Transverse colon (tissue), 4 donors: ENCODE results near the gene SEC16A. TPM values are rescaled to one million over a fixed set of nuclear protein-coding genes. Genes with fewer than 3 reads are reported as not detected.

ENCODE experiments used
- DNase-seq: peaks from one replicate; pipeline ENCODE4 v3.0.0-alpha.2; 2019
- H3K27ac ChIP-seq, 4 donors: fragments of 200-600 bp; sonication (generic); 2 replicates each; pipeline ENCODE4 v1.5.1; 2016 to 2018; ENCODE audit warnings: inconsistent platforms in 4 of 4
- H3K27me3 ChIP-seq: fragments of 200-600 bp; sonication (generic); 2 replicates; pipeline ENCODE4 v1.5.1; 2017; ENCODE audit warnings: inconsistent platforms
- H3K36me3 ChIP-seq, 4 donors: fragments of 200-600 bp; sonication (generic); 2 replicates each; pipeline ENCODE4 v1.5.1; 2017 to 2019; ENCODE audit warnings: inconsistent platforms in 4 of 4
- H3K4me1 ChIP-seq, 4 donors: fragments of 200-600 bp; sonication (generic); 2 replicates each; pipeline ENCODE4 v1.5.1; 2017 to 2020; ENCODE audit warnings: inconsistent platforms in 4 of 4
- H3K4me3 ChIP-seq, 4 donors: fragments of 200-600 bp; sonication (generic); 1 replicate in 1 of 4; 2 replicates in 3 of 4; pipeline versions ENCODE4 v1.5.1 to v1.6.1; 2017 to 2019; ENCODE audit warnings: inconsistent platforms in 4 of 4
- H3K9me3 ChIP-seq, 2 donors: fragments of 200-600 bp; sonication (generic); 2 replicates each; pipeline ENCODE4 v1.5.1; 2017 to 2019; ENCODE audit warnings: inconsistent platforms in 2 of 2
- EP300 ChIP-seq: sonication (generic); formaldehyde crosslinking; IDR thresholded peaks from one replicate; pipeline ENCODE4 v1.6.1; 2017; ENCODE audit warnings: antibody characterized with exemption, low read depth
- POLR2A ChIP-seq: fragments of 450-650 bp; IDR thresholded peaks from one replicate; pipeline ENCODE4 v1.6.1; 2016; ENCODE audit warnings: antibody characterized with exemption, mild to moderate bottlenecking, moderate library complexity
- POLR2AphosphoS5 ChIP-seq, 3 donors: sonication (generic); formaldehyde crosslinking; IDR thresholded peaks; one replicate each; pipeline ENCODE4 v1.6.1; 2016; ENCODE audit warnings: antibody characterized with exemption in 3 of 3
- WGBS, 2 donors: methylation state at CpG; one replicate each; pipeline ENCODE4 v1.1.5; 2018; ENCODE audit warnings: low coverage in 1 of 2; 5-methylcytosine and 5-hydroxymethylcytosine counted together
- in situ Hi-C, 4 donors: fragments of 200-750 bp; cut with MboI; loops; one replicate each; pipeline versions ENCODE4 v1.15.0 to v1.15.1; 2017; ENCODE audit warnings: low sequenced_read_pairs in 3 of 4, low pct_ligation_motif_present in 1 of 4, low pct_unique_long_range_greater_than_20kb in 1 of 4
- intact Hi-C: fragments of 100-400 bp; cut with DNase I; formaldehyde crosslinking; loops from one replicate; pipeline ENCODE4 v1.15.1; 2023; ENCODE audit warnings: low total_unique reads
- total RNA-seq, 4 donors: library from RNA; depleted of rRNA; stranded (reverse); fragments of >200 nt; gene quantifications; one replicate each; pipeline ENCODE4 v1.1.0, GENCODE V29; 2016
- TF ChIP-seq, protein P1 (sequence below), 5 experiments: fragments of 200-600 bp in 3 of 5; fragments of 450-650 bp in 2 of 5; sonication (generic) in 3 of 5; IDR thresholded peaks; 1 replicate in 2 of 5; 2 replicates in 3 of 5; pipeline ENCODE4 v1.5.1; 2016 to 2017; ENCODE audit warnings: antibody characterized with exemption in 5 of 5, inconsistent platforms in 3 of 5, mild to moderate bottlenecking in 2 of 5, moderate library complexity in 1 of 5

Gene SEC16A
- total RNA-seq, 4 donors from 2014 or later: 54.1 to 75.9 (median 65.8) TPM

DNA sequence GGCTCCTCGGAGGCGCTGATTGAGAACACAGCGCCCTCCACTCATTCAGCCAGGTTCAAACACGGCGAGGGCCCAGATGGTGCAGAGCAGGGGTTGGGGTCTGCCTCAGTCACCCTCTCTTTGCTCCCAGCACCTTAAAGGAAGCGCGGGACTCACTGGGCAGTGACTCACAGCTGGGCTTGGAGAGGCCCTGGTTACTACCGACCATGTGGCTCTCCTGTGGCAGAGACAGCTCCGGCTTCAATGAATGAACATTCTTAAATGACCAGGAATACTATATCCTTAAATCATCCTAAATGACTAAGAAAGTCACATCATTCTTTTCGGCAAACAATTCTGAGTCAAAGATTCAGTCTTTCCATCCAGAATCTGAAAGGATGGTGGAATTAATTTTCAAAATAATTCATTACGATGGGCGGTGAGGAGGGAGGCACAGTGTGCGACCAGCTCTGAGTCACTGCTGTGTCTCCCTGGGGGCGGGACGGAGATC lies 41.6 kb downstream of the SEC16A start:
- 90 to 93% methylated on average over 4 to 15 of the region's 15 CpGs for WGBS, 2 donors

DNA sequence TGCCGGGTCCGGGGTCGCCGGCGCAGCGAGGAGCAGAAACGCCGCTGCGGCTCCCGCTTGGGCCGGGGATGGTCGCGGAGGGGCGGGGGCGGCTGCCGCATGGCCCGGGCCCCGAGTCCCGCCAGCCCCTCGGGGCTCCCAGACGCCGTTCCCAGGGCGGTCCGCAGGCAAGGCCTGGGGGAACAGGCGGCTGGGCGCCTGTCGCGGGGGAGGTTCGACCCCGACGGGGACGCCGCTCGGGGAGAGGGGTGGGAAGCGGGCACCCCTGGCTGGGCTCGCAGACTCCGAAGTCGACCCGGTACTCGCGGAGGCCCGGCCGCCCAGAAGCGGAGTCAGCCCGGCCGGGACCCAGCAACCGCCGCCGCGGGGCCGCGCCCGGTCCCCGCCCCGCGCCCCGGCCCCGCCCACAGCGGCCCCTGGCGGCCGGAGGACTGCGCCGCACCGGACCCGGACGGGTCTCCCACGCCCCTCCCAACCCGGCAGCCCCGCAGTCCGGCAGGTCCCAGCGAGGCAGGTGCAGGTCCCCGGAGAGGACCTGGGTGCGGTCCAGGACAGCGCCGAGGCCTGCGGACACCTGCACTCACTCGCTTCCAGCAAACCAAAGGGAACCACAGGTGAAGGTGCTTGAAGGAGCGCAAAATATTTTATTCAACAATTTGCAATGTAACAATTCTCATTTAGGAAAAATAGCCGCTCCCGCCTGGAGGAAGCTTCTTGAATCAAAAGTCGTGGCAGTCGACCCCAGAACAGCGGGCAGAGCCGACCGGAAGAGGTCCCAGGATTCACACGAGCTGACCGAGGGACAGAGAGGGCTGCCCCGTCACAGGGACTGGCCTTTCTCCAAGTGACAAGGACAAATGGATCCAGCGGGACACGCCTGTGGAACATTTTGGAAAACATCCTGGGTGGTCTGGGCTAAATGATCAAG lies 43.1 kb downstream of the SEC16A start, which contains the start of gene INPP5E:
Gene INPP5E, minus strand, starts transcription at position 365 of the 928 bp plus-strand sequence. CDS start 426 bp downstream, outside the sequence.
- intact Hi-C loops: no loop called here
- peak in 1 of 3 donors; percentile 45 for TF ChIP-seq POLR2AphosphoS5 (IDR thresholded peaks at IDR 0.05)
- no peak for TF ChIP-seq EP300
- TF ChIP-seq, protein P1, sequence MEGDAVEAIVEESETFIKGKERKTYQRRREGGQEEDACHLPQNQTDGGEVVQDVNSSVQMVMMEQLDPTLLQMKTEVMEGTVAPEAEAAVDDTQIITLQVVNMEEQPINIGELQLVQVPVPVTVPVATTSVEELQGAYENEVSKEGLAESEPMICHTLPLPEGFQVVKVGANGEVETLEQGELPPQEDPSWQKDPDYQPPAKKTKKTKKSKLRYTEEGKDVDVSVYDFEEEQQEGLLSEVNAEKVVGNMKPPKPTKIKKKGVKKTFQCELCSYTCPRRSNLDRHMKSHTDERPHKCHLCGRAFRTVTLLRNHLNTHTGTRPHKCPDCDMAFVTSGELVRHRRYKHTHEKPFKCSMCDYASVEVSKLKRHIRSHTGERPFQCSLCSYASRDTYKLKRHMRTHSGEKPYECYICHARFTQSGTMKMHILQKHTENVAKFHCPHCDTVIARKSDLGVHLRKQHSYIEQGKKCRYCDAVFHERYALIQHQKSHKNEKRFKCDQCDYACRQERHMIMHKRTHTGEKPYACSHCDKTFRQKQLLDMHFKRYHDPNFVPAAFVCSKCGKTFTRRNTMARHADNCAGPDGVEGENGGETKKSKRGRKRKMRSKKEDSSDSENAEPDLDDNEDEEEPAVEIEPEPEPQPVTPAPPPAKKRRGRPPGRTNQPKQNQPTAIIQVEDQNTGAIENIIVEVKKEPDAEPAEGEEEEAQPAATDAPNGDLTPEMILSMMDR (IDR thresholded peaks at IDR 0.05): peak; percentile 35 to 77 (median 59)
- TF ChIP-seq POLR2A: no peak
- Histone ChIP-seq H3K4me3 (peak within 1 kb of the TSS; percentile 73 to 99 (median 94)), H3K36me3 (peaks cover 0 to 19% (median 8%) of the 10 kb centered on the region in 4 donors), H3K9me3 (no peaks in the 10 kb centered on the region), H3K27me3 (no peaks in the 10 kb centered on the region), H3K4me1 (peaks cover 21 to 32% (median 25%) of the 10 kb centered on the region in 4 donors), H3K27ac (peak within 1 kb of the TSS; percentile 85 to 91 (median 90))
- WGBS, 2 donors: 21 to 57% methylated on average over 7 to 27 of the region's 90 CpGs
- peak; percentile 83 for DNase-seq
- in situ Hi-C loops: no loop called here

More for the DNA sequence above, 41.6 kb downstream of the SEC16A start:
- no peak overlapping the region for H3K27ac ChIP-seq
- TF ChIP-seq POLR2A (no peak), EP300 (no peak), POLR2AphosphoS5 (IDR thresholded peaks at IDR 0.05) (no peak)
- TF ChIP-seq, protein P1 (IDR thresholded peaks at IDR 0.05): no peak
- in situ Hi-C loops: no loop called here
- H3K36me3 ChIP-seq: peaks cover 0 to 32% (median 12%) of the 10 kb centered on the region in 4 donors
- H3K4me1 ChIP-seq: peaks cover 21 to 32% (median 25%) of the 10 kb centered on the region in 4 donors
- H3K4me3 ChIP-seq: no peak overlapping the region
- intact Hi-C loops: no loop called here
- no peaks in the 10 kb centered on the region for H3K27me3 ChIP-seq
- no peak for DNase-seq
- H3K9me3 ChIP-seq: no peaks in the 10 kb centered on the region

DNA sequence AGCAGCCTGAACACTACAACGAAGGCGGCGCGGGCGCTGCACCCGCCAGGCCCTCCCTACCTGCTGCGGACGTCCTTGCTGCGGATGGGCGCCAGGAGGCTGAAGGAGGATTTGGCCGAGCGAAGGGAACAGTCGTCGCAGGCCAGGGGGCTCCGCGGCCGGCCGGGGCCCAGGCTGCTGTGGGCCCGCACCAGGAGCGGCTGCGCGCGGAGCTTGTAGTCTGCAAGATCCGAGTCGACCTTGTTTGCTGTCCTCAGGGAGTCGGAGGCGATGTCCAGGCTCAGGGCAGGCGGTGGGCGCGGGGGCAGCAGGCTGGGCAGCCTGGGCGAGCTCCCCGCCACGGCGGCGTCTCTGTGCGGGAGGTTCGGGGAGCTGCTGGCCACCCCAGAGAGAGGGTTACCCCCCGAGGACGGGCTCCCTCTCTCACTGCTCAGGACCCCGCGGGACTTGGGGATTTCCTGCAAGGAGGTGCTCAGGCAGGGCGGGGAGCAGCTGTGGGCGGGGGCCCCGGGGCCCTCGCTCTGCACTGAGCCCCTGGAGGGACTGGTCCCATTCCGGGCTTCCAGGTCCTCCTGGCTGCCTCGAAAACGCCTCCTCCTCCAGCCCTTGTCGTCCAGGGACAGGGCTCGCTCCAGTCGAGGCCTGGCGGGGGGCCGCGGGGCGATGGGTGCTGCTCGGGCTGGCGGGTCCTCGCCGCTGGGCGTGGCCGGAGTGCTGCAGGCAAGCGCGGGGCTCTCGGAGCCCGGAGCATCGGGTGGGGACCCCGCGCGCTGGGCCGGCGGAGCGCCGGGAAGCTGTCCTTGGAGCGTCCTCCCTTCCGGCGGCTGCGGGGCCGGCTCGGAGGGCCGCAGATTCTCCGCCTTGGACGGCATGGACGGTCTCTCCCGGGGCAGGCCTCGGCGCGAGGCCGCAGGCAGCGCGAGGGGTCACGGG lies 44.0 kb downstream of the SEC16A start:
- intact Hi-C loops: no loop called here
- Histone ChIP-seq H3K27ac (peak overlapping the region; percentile 85 to 91 (median 90)), H3K36me3 (peaks cover 0 to 16% (median 5%) of the 10 kb centered on the region in 4 donors), H3K9me3 (no peaks in the 10 kb centered on the region), H3K27me3 (no peaks in the 10 kb centered on the region), H3K4me3 (peak overlapping the region; percentile 73 to 99 (median 94)), H3K4me1 (peaks cover 21 to 32% (median 25%) of the 10 kb centered on the region in 4 donors)
- in situ Hi-C loops: no loop called here
- DNase-seq: peak; percentile 35
- WGBS, 2 donors: 3% methylated on average over 35 of the region's 91 CpGs; no CpG with 5 or more reads in 1 of the 2 donors
- TF ChIP-seq POLR2A: no peak
- TF ChIP-seq POLR2AphosphoS5 (IDR thresholded peaks at IDR 0.05): no peak
- no peak for TF ChIP-seq EP300
- TF ChIP-seq, protein P1 (IDR thresholded peaks at IDR 0.05): no peak
